Inflammatory macrophage treated with lipopolysaccharide for 4 hours (primary cell): ENCODE measurements around the gene CTNNA2.

Experiments used
- DNase-seq: peaks from one replicate; pipeline ENCODE4 v3.0.0-alpha.2; 2020

Gene CTNNA2

GRCh38 chr2:80246534-80246933 is 733.7 kb downstream of the CTNNA2 start:
- no peak for DNase-seq

DNA sequence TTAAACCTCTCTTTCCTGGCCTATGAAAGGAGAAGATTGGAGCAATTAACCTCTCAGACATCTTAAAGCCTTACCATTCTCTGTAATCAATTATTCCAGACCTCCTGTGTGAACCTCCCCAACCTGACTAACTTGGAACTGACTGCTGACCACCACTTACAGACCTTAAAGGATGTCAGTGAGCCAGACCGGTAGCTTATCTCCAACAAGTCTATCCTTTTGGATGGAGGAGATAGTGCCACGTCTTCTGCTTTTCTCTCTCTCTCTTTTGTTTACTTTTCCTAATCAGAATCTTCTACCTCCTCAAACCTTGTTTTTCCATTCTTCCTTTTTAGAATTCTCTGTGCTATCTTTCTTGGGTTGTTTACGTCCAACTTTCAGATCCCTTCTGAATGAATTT is 734.5 kb downstream of the CTNNA2 start:
- DNase-seq = no peak

- no peak for DNase-seq
These were observed 735.3 kb downstream of the CTNNA2 start for GRCh38 chr2:80248146-80248545.

- DNase-seq = no peak
These were observed 739.6 kb downstream of the CTNNA2 start for GRCh38 chr2:80252294-80252986.

DNA sequence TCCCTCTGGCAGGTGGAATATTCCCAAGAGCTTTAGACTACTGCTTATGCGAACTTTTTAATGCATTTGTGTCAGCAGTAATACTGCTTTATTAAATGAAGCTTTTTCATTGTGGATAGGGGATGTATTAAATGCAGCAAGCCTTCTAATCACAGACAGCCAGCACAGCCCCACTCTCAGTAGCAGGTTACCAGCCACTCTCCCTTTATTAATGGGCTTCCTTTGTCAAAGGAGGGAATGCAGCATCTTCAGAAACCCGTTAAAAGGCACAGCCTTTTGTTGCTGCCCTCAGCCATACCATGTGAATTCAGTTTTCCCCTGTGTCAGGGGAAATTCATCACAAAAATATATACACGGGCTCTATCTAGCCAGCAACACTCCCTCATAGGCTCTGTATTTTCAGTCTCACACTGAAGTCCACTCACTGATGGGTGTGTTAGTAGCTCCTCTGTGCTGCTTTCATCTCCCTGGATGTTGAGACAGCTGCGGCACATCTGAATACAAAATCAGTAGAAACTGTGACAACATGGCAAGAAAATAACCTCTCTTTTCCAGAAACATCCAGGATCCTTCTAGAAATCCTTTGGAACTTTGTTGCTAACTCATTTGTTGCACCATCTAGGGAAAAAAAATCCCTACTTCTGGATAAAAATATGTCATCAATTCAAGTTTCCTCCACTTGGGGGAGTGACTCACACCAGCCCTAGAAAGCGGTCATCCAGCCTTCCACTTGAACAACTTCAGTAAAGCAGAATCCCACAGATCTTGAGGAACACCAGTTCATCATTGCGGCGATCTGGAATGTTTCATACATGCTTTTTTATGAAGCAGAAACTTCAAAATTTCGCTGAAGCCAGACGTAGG is 743.3 kb downstream of the CTNNA2 start:
- DNase-seq = no peak

GRCh38 chr2:80256782-80257167 is 743.9 kb downstream of the CTNNA2 start:
- no peak for DNase-seq

DNA sequence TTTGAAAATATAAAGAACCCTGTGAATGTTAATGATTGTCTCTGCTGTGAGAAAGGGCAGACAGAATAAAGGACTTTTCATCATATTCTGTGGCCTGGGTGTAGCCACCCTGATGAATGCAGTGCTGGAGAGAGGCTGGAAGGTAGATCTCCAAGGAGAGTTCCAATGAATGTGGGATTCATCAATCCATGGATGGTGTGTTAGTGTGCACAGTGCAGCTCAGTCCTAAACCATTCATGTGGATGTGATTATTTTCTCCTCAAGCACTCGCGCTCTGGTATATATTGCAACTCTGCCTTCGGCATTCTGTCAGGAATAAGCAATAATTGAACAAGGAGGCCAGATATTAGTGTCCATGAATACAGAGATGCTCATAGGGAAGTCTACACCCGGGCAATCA is 744.6 kb downstream of the CTNNA2 start:
- DNase-seq = no peak

- DNase-seq = no peak
These were observed 745.5 kb downstream of the CTNNA2 start for GRCh38 chr2:80258341-80258740.

DNA sequence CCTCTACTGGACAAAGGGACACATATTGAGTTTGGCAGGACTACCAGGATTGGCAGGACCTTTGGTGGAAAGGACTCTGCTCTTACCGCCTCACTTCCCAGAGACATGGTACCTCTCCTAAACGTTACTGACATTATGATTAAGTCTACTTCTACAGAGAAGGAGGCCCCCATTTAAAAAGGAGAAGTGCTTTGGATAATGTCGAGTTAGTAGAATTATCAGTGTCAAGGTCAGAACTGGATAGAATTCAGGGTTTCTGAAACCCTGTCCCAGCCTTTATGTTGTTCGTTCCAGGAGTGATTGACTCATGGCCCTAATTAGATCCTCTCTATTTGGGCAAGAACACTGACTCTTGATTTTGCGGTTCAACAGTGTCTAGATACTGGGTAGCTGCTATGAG is 745.9 kb downstream of the CTNNA2 start:
- no peak for DNase-seq

GRCh38 chr2:80259292-80259691 is 746.4 kb downstream of the CTNNA2 start:
- no peak for DNase-seq

- no peak for DNase-seq
These were observed 753.4 kb downstream of the CTNNA2 start for GRCh38 chr2:80266231-80266630.

DNA sequence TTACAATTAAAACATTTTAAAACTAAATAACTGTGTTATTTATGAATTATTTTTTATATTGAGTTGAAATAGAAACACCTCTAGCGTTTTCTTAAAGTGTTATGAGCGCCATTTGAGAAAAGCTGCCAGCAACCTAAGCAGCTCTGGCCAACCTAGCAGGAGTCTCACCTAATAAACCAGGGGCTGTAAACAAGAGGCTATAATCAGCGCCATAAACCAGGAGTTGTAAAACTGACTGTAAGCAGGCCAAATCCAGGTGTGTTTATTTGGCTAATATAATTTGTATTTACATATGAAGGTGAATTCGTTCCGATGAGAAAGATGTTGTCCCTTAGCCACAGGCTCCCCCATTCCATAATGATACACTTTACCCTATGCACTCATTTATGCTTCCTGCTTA is 757.0 kb downstream of the CTNNA2 start:
- DNase-seq = no peak

- DNase-seq = no peak
These were observed 767.7 kb downstream of the CTNNA2 start for GRCh38 chr2:80280598-80280997.

DNA sequence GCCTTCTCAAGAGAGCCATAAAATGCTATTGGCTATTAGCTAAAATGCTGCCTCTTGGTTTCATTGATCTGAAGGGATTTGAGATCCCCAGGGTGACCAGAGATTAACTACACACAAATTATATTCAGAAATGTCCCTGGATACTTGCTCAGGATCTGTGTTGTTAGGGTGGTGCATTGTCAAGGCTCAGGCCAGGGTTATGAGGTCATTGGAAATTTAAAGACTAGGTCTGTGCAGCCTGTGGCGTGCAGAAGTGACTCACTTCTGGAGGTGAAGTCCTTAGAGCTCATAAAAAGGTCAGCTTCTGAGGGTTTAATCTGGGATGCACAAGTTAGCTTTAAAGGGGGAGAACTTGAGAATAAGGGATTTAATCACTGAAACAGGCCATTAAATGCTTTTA is 768.2 kb downstream of the CTNNA2 start:
- no peak for DNase-seq

- no peak for DNase-seq
These were observed 775.7 kb downstream of the CTNNA2 start for GRCh38 chr2:80288576-80288975.

GRCh38 chr2:80291656-80292055 is 778.8 kb downstream of the CTNNA2 start:
- no peak for DNase-seq

GRCh38 chr2:80292474-80292873 is 779.6 kb downstream of the CTNNA2 start:
- no peak for DNase-seq

GRCh38 chr2:80293039-80293438 is 780.2 kb downstream of the CTNNA2 start:
- DNase-seq = no peak

- DNase-seq = no peak
These were observed 786.1 kb downstream of the CTNNA2 start for GRCh38 chr2:80298954-80299353.

GRCh38 chr2:80299661-80300060 is 786.8 kb downstream of the CTNNA2 start:
- no peak for DNase-seq

- DNase-seq = no peak
These were observed 787.5 kb downstream of the CTNNA2 start for GRCh38 chr2:80300346-80300745.

DNA sequence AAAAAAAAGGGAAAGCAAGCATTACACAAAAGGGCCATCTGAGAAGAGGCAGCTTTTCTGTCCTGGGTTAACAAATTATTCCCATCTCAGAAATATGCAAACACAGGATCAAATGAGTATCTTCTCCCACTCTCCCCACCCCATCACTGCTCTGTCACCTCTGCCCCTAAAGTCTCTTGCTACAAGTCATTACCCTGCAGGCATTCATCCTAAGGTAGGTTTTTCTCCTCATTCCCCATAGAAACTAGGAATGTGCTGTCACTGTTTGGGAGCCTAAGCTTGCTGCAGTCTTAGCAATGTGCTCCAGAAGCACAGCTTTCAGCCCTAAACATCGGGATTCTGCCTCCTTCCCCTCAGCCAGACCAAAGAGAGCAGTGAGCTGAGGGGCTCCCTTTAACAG is 788.1 kb downstream of the CTNNA2 start:
- no peak for DNase-seq

- DNase-seq = no peak
These were observed 789.1 kb downstream of the CTNNA2 start for GRCh38 chr2:80302001-80302313.

DNA sequence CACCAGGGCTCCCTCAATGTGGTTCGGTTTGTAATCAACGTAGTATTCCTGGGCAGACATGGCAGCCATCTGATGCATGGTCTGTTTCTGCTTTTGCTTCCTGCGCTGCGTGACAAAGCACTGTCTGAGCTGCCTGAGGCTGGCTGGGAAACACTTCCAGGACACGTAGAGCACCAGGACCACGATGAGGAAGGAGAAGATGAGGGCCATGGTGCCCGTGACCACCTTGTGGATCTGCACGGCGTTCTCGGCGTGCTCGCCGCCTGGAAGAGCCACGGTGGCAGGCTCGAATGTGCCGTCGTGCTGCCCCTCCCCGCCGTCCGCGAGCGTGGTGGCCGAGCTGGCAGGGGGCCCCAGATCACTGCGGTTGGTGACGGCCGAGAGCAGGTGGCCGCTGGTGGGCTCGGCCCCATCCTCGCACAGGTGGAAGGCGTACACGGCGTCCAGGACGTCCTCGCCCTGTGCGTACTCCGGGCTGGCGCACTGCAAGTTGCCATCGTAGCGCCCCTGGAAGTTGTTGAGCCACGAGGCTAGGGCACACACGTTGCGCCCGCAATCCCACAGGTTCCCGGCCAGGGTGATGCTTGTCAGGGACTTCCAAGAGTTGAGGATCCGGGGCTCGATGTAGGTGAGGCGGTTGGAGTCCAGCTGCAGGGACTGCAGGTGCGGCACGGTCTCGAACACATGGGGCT is 789.6 kb downstream of the CTNNA2 start:
- DNase-seq = no peak
